GM23338 (cell line): ENCODE measurements around the gene THADA. TPM values are rescaled to one million over a fixed set of nuclear protein-coding genes. Genes with fewer than 3 reads are reported as not detected.

Source experiments
- CREB1 ChIP-seq: fragments of 250-450 bp; sonication (Bioruptor Pico); IDR thresholded peaks from 2 replicates; pipeline ENCODE4 v1.5.0; 2020; ENCODE audit warnings: low read depth, mild to moderate bottlenecking, moderate library complexity
- NANOG ChIP-seq: IDR thresholded peaks from 2 replicates; pipeline ENCODE4 v1.6.1; 2016; ENCODE audit warnings: antibody characterized with exemption, borderline replicate concordance
- ZNF331 ChIP-seq: fragments of 250-450 bp; sonication (Bioruptor Pico); IDR thresholded peaks from 2 replicates; pipeline ENCODE4 v1.5.0; 2020; ENCODE audit warnings: low read depth, mild to moderate bottlenecking, moderate library complexity
- polyA plus RNA-seq: library from polyadenylated mRNA; unstranded; fragments of >200 nt; fragmentation: Nextera tagmentation; extraction: Ambion mirVana; gene quantifications from 2 replicates; pipeline ENCODE4 v1.2.1, GENCODE V29; 2016
- total RNA-seq: library from RNA; depleted of rRNA; stranded (reverse); fragments of >200 nt; shearing (Covaris generic); gene quantifications from 2 replicates; pipeline ENCODE4 v1.2.3, GENCODE V29; 2014
- TF ChIP-seq, protein P1 (sequence below): fragments of 250-450 bp; sonication (Bioruptor Pico); IDR thresholded peaks from 2 replicates; pipeline ENCODE4 v1.5.0; 2020; ENCODE audit warnings: mild to moderate bottlenecking, moderate library complexity
- TF ChIP-seq, protein P2 (sequence below): IDR thresholded peaks from 2 replicates; pipeline ENCODE4 v1.6.1; 2016; ENCODE audit warnings: antibody characterized with exemption
- TF ChIP-seq, protein P3 (sequence below), 2 experiments: fragments of 200-600 bp in 1 of 2; sonication (generic) in 1 of 2; conservative IDR thresholded peaks; 2 replicates each; pipeline versions ENCODE4 v1.5.1 to v1.6.1; 2016 to 2017; ENCODE audit warnings: antibody characterized with exemption in 2 of 2, low read depth in 2 of 2, mild to moderate bottlenecking in 2 of 2, moderate library complexity in 1 of 2

THADA gene
- total and polyA plus RNA-seq, 2 experiments from 2014 or later = 17.0 to 30.7 TPM

- TF ChIP-seq, protein P1, sequence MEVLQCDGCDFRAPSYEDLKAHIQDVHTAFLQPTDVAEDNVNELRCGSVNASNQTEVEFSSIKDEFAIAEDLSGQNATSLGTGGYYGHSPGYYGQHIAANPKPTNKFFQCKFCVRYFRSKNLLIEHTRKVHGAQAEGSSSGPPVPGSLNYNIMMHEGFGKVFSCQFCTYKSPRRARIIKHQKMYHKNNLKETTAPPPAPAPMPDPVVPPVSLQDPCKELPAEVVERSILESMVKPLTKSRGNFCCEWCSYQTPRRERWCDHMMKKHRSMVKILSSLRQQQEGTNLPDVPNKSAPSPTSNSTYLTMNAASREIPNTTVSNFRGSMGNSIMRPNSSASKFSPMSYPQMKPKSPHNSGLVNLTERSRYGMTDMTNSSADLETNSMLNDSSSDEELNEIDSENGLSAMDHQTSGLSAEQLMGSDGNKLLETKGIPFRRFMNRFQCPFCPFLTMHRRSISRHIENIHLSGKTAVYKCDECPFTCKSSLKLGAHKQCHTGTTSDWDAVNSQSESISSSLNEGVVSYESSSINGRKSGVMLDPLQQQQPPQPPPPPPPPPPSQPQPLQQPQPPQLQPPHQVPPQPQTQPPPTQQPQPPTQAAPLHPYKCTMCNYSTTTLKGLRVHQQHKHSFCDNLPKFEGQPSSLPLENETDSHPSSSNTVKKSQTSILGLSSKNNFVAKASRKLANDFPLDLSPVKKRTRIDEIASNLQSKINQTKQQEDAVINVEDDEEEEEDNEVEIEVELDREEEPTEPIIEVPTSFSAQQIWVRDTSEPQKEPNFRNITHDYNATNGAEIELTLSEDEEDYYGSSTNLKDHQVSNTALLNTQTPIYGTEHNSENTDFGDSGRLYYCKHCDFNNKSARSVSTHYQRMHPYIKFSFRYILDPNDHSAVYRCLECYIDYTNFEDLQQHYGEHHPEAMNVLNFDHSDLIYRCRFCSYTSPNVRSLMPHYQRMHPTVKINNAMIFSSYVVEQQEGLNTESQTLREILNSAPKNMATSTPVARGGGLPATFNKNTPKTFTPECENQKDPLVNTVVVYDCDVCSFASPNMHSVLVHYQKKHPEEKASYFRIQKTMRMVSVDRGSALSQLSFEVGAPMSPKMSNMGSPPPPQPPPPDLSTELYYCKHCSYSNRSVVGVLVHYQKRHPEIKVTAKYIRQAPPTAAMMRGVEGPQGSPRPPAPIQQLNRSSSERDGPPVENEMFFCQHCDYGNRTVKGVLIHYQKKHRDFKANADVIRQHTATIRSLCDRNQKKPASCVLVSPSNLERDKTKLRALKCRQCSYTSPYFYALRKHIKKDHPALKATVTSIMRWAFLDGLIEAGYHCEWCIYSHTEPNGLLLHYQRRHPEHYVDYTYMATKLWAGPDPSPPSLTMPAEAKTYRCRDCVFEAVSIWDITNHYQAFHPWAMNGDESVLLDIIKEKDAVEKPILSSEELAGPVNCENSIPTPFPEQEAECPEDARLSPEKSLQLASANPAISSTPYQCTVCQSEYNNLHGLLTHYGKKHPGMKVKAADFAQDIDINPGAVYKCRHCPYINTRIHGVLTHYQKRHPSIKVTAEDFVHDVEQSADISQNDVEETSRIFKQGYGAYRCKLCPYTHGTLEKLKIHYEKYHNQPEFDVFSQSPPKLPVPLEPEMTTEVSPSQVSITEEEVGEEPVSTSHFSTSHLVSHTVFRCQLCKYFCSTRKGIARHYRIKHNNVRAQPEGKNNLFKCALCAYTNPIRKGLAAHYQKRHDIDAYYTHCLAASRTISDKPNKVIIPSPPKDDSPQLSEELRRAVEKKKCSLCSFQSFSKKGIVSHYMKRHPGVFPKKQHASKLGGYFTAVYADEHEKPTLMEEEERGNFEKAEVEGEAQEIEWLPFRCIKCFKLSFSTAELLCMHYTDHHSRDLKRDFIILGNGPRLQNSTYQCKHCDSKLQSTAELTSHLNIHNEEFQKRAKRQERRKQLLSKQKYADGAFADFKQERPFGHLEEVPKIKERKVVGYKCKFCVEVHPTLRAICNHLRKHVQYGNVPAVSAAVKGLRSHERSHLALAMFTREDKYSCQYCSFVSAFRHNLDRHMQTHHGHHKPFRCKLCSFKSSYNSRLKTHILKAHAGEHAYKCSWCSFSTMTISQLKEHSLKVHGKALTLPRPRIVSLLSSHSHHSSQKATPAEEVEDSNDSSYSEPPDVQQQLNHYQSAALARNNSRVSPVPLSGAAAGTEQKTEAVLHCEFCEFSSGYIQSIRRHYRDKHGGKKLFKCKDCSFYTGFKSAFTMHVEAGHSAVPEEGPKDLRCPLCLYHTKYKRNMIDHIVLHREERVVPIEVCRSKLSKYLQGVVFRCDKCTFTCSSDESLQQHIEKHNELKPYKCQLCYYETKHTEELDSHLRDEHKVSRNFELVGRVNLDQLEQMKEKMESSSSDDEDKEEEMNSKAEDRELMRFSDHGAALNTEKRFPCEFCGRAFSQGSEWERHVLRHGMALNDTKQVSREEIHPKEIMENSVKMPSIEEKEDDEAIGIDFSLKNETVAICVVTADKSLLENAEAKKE = no peak
- TF ChIP-seq, protein P2, sequence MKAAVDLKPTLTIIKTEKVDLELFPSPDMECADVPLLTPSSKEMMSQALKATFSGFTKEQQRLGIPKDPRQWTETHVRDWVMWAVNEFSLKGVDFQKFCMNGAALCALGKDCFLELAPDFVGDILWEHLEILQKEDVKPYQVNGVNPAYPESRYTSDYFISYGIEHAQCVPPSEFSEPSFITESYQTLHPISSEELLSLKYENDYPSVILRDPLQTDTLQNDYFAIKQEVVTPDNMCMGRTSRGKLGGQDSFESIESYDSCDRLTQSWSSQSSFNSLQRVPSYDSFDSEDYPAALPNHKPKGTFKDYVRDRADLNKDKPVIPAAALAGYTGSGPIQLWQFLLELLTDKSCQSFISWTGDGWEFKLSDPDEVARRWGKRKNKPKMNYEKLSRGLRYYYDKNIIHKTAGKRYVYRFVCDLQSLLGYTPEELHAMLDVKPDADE = no peak
- TF ChIP-seq NANOG (no peak), ZNF331 (CRISPR knock-in tag) (no peak), CREB1 (no peak)
- TF ChIP-seq, protein P3, sequence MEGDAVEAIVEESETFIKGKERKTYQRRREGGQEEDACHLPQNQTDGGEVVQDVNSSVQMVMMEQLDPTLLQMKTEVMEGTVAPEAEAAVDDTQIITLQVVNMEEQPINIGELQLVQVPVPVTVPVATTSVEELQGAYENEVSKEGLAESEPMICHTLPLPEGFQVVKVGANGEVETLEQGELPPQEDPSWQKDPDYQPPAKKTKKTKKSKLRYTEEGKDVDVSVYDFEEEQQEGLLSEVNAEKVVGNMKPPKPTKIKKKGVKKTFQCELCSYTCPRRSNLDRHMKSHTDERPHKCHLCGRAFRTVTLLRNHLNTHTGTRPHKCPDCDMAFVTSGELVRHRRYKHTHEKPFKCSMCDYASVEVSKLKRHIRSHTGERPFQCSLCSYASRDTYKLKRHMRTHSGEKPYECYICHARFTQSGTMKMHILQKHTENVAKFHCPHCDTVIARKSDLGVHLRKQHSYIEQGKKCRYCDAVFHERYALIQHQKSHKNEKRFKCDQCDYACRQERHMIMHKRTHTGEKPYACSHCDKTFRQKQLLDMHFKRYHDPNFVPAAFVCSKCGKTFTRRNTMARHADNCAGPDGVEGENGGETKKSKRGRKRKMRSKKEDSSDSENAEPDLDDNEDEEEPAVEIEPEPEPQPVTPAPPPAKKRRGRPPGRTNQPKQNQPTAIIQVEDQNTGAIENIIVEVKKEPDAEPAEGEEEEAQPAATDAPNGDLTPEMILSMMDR (conservative IDR thresholded peaks at IDR 0.05; ENCODE audit: low read depth in 2 of 2) = no peak
These were observed 301.8 kb downstream of the THADA start (continued) for GRCh38 chr2:43293744-43294695.
